Measurements from ENCODE around the gene CD164.

DNA sequence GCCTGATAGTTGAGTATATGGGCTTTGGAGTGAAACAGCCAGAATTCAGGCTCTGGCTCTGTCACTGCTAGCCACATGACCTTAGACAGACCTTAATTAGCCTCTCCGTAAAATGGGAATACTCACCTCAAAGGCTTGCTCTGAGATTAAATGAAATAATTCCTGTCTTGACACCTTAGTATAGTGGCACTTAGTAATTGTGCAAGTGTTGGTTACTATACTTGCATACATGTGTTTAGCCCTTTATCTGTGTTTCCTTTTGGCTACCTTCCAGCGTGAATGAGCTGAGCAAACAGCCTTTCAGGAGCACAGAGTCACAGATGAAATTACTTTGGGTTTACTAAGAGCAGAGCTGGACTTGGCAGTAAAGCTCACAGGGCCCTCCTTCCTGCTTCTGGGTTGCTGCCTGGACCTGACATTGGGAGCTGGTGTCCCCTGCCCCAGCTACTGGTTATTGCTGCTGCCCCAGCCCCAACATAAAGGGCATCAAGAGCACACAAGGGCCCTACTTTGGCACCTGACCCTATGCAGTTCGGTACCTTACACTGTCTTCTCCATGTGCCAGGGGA is 32.8 kb downstream of the CD164 start:
- TF ChIP-seq, protein P1, sequence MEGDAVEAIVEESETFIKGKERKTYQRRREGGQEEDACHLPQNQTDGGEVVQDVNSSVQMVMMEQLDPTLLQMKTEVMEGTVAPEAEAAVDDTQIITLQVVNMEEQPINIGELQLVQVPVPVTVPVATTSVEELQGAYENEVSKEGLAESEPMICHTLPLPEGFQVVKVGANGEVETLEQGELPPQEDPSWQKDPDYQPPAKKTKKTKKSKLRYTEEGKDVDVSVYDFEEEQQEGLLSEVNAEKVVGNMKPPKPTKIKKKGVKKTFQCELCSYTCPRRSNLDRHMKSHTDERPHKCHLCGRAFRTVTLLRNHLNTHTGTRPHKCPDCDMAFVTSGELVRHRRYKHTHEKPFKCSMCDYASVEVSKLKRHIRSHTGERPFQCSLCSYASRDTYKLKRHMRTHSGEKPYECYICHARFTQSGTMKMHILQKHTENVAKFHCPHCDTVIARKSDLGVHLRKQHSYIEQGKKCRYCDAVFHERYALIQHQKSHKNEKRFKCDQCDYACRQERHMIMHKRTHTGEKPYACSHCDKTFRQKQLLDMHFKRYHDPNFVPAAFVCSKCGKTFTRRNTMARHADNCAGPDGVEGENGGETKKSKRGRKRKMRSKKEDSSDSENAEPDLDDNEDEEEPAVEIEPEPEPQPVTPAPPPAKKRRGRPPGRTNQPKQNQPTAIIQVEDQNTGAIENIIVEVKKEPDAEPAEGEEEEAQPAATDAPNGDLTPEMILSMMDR (IDR thresholded peaks at IDR 0.05), result no peak
- TF ChIP-seq POLR2AphosphoS5 (IDR thresholded peaks at IDR 0.05; ENCODE audit: low read depth, low read length), result no peak
- TF ChIP-seq, protein P2, sequence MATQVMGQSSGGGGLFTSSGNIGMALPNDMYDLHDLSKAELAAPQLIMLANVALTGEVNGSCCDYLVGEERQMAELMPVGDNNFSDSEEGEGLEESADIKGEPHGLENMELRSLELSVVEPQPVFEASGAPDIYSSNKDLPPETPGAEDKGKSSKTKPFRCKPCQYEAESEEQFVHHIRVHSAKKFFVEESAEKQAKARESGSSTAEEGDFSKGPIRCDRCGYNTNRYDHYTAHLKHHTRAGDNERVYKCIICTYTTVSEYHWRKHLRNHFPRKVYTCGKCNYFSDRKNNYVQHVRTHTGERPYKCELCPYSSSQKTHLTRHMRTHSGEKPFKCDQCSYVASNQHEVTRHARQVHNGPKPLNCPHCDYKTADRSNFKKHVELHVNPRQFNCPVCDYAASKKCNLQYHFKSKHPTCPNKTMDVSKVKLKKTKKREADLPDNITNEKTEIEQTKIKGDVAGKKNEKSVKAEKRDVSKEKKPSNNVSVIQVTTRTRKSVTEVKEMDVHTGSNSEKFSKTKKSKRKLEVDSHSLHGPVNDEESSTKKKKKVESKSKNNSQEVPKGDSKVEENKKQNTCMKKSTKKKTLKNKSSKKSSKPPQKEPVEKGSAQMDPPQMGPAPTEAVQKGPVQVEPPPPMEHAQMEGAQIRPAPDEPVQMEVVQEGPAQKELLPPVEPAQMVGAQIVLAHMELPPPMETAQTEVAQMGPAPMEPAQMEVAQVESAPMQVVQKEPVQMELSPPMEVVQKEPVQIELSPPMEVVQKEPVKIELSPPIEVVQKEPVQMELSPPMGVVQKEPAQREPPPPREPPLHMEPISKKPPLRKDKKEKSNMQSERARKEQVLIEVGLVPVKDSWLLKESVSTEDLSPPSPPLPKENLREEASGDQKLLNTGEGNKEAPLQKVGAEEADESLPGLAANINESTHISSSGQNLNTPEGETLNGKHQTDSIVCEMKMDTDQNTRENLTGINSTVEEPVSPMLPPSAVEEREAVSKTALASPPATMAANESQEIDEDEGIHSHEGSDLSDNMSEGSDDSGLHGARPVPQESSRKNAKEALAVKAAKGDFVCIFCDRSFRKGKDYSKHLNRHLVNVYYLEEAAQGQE (IDR thresholded peaks at IDR 0.05; ENCODE audit: insufficient read depth in 1 of 2, low read depth in 2 of 2, low read length in 1 of 2), result no peak
- no peak for TF ChIP-seq TCF7L2 (IDR thresholded peaks at IDR 0.05; ENCODE audit: low read depth, low read length)
- TF ChIP-seq SIN3A (IDR thresholded peaks at IDR 0.05; ENCODE audit: borderline replicate concordance, insufficient read depth, low read depth, low read length), result no peak
